Right renal pelvis (tissue), 4 donors: ENCODE measurements around the gene KRT74. TPM values are rescaled to one million over a fixed set of nuclear protein-coding genes. Genes with fewer than 3 reads are reported as not detected.
A peak's percentile ranks its signal among the peaks of the same experiment; 100 is the strongest.

ENCODE experiments used
- DNase-seq, 4 donors: peaks; one replicate each; pipeline ENCODE4 v3.0.0-alpha.2; 2013; ENCODE audit warnings: low read depth in 4 of 4, low spot score in 3 of 4, missing footprints in 1 of 4
- polyA plus RNA-seq, 4 donors: library from polyadenylated mRNA; unstranded; fragments of 120-200 nt; gene quantifications; one replicate each; pipeline ENCODE4 v1.2.1, GENCODE V29; 2013; ENCODE audit not compliant: insufficient read length in 4 of 4

Gene KRT74
- polyA plus RNA-seq, 4 donors, result not detected

GRCh38 chr12:52541709-52542108, 31.9 kb downstream of the KRT74 start:
- DNase-seq, result no peak

DNA sequence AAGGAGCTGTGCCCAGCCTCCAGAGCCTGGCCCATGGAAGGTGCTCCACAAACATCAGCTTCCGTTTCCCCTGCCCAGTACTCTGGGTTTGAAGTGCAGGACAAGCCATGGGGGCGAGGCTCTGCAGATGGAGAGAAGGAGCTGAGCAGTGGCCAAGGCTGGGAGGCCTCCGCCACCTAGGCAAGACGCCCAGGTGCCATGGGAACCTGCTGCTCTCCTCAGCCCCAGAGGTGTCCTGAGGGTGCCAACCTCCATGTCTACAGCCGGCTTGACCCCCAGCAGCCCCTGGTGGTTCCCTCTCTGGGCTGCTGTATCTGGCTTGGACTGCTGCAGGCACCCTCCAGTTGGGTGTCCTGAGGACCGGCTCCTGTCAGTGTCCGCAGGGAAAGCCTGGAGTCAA, 33.1 kb downstream of the KRT74 start:
- DNase-seq, result no peak

DNA sequence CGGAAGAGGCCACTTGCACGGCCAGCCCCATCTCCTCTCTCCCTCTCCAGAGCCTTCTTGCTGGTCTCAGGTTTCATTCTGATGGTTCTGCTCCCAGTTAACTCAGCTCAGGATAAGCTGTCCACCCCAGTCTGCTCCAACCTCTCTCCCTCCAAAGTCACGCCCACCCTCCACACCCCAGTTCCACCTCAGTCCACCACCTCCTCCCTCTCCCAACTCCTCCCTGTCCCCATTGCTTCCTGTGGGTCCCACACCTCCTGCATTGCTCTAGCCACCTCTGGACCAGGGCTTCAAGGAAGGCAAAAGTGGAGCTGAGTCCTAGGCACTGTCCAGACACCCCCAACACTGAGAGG, 33.8 kb downstream of the KRT74 start:
- no peak for DNase-seq

DNA sequence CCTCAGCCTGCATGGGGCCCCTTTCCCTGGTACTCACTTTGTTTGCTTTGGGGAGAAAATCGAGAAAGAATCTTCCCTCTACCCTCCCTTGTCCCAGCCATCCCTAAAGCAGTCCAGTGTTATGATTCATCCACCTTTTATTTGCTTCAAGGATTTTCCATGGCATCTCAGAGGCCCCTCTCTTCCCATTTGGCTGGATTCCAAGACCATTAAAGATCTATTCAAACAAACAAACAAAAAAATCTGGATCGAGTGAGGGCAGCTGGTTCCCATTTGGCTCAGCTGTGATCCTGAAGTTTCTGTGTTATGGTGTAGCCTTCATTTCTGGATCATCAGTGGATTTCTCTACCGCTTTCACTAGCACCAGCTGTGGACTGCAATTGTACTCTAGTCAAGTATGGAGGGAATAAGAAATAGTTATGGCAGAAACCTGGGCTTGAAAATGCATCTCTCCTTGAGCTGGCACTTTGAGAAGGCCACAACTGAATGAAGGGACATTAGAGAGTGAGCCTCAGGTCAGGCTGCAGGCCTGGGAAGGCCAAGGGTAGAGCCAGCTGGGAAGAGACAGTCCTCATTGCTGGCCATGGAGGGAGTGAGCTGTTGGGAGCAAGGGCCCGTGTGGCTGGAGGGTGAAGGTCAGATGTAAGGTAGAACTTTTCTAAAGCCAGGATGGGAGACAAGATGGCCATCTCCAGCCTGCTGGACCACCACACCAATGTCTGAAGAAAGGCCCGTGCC, 34.4 kb downstream of the KRT74 start:
- peak in 3 of 4 donors; percentile 9 to 18 (median 15) for DNase-seq

GRCh38 chr12:52537101-52537500, 36.5 kb downstream of the KRT74 start:
- no peak for DNase-seq

DNA sequence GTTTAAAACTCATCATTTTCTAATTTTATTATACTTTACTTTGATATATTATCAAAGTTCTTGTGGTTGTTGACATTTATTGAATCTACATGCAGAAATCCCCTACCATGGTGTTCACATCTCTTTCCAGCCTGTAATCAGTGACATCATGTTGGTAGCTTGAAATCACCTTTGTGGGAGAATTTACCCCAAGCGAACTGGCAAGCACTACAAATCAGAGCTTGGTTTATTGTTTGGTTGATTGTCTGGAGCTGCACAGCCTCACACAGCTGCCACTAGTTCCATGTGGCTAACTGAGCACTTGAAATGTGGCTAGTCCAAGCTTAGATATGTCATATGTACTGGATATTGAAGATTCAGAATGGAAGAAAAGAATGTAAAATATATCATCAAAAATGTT, 38.1 kb downstream of the KRT74 start:
- DNase-seq, result no peak

GRCh38 chr12:52534482-52534881, 39.2 kb downstream of the KRT74 start:
- no peak for DNase-seq

- DNase-seq, result no peak
These were observed 39.8 kb downstream of the KRT74 start for GRCh38 chr12:52533686-52534470.

DNA sequence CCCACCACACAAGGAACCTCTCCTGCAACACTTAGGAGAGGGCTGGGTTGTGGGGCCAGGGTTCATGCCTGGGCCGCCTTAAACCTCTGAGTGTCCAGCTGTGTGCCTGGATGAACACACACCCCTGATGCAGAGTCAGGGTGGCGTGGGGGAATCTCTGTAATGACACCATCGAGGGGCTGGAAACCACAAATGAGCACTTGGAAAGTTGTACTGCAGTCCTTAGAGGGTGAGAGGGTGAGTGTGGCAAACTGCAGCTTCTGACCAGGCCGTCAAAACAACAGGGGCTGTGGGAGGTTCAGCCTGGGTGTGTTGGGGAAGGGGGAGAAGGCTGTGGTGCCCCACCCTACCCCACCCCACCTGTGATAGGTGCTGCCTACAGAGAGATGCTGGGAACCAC, 41.0 kb downstream of the KRT74 start:
- no peak for DNase-seq

- no peak for DNase-seq
These were observed 41.9 kb downstream of the KRT74 start for GRCh38 chr12:52531566-52532300.

GRCh38 chr12:52530905-52531304, 42.7 kb downstream of the KRT74 start:
- no peak for DNase-seq

- DNase-seq, result no peak
These were observed 43.3 kb downstream of the KRT74 start for GRCh38 chr12:52530366-52530765.

DNA sequence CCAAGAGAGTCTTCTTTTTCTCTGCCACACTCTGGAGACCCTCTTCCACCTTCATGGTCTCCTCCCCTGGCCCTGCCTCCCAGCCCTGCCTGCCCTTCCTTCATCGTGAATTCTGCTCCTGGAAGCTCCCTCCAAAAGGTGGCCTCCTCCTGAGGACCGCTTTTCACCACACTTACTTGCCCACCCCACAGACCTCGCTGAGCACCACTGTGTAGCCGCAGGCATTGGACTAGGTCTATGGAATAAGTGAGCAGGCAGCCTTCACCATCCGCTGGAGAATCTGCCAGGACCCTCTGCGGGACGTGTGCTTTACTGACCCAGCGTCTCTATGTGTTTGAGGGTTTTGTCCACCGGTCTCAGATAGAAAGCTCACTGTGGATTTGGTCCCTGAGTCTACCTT, 43.8 kb downstream of the KRT74 start:
- DNase-seq, result no peak

GRCh38 chr12:52529417-52529816, 44.2 kb downstream of the KRT74 start:
- DNase-seq, result no peak

DNA sequence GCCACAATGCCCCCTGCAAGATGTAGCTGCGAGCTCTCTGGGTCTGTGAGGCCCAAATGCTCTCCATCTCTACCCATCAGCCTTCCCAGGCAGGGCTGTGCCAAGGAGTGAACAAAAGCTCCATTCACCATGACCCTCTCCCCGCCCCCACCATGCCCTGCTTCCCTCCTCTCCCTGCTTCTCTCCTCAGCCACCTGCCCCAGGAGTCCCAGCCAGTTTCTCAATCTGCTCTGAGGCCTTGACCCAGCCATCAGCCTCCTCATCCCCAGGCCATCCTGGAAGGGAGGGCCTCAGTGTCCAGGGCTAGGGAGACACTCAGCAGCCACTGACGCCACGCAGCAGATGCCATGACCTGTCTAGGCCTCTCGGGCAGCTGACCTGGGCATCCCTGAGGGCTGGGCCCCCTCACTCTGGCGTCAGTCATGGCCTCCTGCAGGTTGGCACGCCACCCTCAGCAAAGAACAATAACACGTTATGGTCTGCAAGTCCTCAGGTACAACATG, 45.0 kb downstream of the KRT74 start:
- DNase-seq, result no peak

- DNase-seq, result no peak
These were observed 46.4 kb downstream of the KRT74 start for GRCh38 chr12:52527121-52527800.

DNA sequence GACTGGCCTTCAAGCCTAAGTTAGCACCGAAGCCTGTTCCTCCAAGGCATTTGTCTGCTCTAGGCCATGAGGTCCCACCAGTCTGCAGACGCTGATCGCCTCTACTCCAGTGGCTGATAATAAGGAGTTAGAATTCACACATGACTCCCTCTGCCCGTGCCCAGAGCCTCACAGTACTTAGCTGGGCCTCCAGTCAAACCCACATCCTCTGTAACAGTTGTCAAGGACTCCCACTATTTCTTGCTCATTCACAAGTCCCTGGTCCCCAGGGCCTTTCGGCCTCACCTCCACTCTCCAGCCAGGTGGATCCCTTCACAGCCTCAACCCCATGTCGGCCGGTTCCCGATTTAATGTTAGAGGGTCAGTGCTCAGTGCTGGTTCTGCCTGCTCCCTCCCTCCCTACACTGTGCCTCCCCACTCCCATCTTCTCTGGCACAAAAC, 47.1 kb downstream of the KRT74 start:
- no peak for DNase-seq

DNA sequence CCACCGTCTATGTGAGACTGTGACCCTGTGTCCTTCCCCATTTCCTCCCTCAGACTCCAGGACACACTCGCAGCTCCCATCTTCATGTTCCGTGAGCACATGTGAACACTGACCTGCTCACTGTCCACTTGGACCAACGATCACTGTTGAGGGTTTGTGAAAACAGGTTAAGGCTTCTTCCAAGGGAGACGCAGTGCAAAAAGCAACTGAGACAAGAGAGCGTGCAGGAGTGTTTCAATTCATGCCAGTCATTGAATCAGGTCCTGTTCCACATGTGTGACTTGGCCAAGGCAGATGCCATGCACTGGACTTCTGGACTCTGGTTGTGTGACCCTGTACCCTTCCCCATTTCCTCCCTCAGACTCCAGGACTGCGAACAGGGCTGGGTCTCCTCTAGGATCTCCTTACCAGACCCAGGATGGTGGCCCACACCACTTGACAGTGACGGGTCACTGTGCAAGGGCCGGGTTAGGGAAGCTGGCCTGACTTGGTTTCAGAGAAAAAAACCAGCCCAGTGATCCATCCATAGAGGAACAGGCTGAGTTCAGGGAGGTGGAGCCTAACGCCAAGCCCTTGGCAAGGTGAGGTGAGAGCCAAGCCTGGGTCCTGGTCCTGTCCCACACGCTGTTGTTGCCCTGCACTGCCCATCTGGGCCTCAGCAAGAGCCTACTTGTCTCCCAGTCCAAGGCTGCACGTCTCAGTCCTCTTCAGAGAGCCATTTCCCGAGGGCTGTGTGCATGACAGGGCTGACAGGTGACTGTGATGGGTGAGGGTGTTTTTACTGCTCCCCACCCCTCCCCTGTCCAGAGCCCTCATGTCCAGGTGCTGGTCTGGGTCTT, 47.8 kb downstream of the KRT74 start:
- no peak for DNase-seq

- no peak for DNase-seq
These were observed 48.6 kb downstream of the KRT74 start for GRCh38 chr12:52524898-52525591.
